Vagina (tissue), 2 donors: Measurements from ENCODE around the gene CADM2.

Source experiments
- CTCF ChIP-seq, 3 experiments: fragments of 450-650 bp in 2 of 3; fragments of 200-600 bp in 1 of 3; sonication (generic) in 1 of 3; IDR thresholded peaks; one replicate each; pipeline ENCODE4 v1.5.1; 2017 to 2019; ENCODE audit warnings: antibody characterized with exemption in 3 of 3, mild to moderate bottlenecking in 2 of 3, moderate library complexity in 2 of 3
- POLR2AphosphoS5 ChIP-seq, 2 donors: sonication (generic); formaldehyde crosslinking; IDR thresholded peaks; one replicate each; pipeline ENCODE4 v1.9.0; 2017; ENCODE audit warnings: antibody characterized with exemption in 2 of 2, mild to moderate bottlenecking in 2 of 2, low read depth in 1 of 2; ENCODE audit not compliant: insufficient read depth in 1 of 2

GRCh38 chr3:84977021-84977420 lies 18.2 kb downstream of the CADM2 start:
- no peak for TF ChIP-seq POLR2AphosphoS5 (IDR thresholded peaks at IDR 0.05; ENCODE audit: insufficient read depth in 1 of 2, low read depth in 1 of 2)
- TF ChIP-seq CTCF (IDR thresholded peaks at IDR 0.05), result no peak
